Endothelial cell of umbilical vein (primary cell): ENCODE measurements around the gene ACBD6. TPM values are rescaled to one million over a fixed set of nuclear protein-coding genes. Genes with fewer than 3 reads are reported as not detected.

Experiments
- BruUV-seq: library from RNA; stranded (reverse); fragments of 400-500 nt; replicated peaks from 2 replicates; lab custom pipeline; 2021; lab: Mats Ljungman, UMichigan
- CTCF ChIA-PET: fragments of 300-600, 350-600 bp; sonication (Branson Sonifier 250); formaldehyde crosslinking; loops from one replicate; lab custom pipeline; 2021; ENCODE audit warnings: antibody characterized with exemption, inconsistent platforms; lab: Charles Lee
- POLR2A ChIA-PET: fragments of 300-600, 350-600 bp; sonication (Branson Sonifier 250); formaldehyde crosslinking; loops from one replicate; lab custom pipeline; 2021; ENCODE audit warnings: antibody characterized with exemption, inconsistent platforms; lab: Charles Lee
- DNase-seq: peaks from one replicate; pipeline ENCODE4 v3.0.0-alpha.2; 2011; ENCODE audit warnings: low read depth, low spot score
- FAIRE-seq: peaks from 2 replicates; lab custom pipeline; 2011; peaks lifted over from hg19 to GRCh38; lab: Jason Lieb, UNC
- H2AFZ ChIP-seq: 2 replicates; pipeline ENCODE4 v1.6.0; 2012; ENCODE audit warnings: low read depth, low read length, control low read depth, inconsistent platforms
- H3K27ac ChIP-seq: 2 replicates; pipeline ENCODE4 v1.5.1; 2011; ENCODE audit warnings: low read depth, mild to moderate bottlenecking, control low read depth, low read length, moderate library complexity; ENCODE audit not compliant: insufficient read depth
- H3K27me3 ChIP-seq, 2 experiments: 2 replicates each; pipeline versions ENCODE4 v1.6.0 to v1.6.1; 2011; ENCODE audit warnings: low read length in 2 of 2, mixed read lengths in 1 of 2; ENCODE audit not compliant: control insufficient read depth in 2 of 2, insufficient read depth in 2 of 2
- H3K36me3 ChIP-seq, 2 experiments: 2 replicates in 1 of 2; 3 replicates in 1 of 2; pipeline ENCODE4 v1.5.1; 2011; ENCODE audit warnings: low read length in 2 of 2, mild to moderate bottlenecking in 1 of 2, moderate library complexity in 1 of 2; ENCODE audit not compliant: control insufficient read depth in 2 of 2, insufficient read depth in 2 of 2; ENCODE audit errors: extremely low read depth in 1 of 2
- H3K4me1 ChIP-seq: 3 replicates; pipeline ENCODE4 v1.5.1; 2011; ENCODE audit warnings: mild to moderate bottlenecking, low read length; ENCODE audit not compliant: control insufficient read depth, insufficient read depth; ENCODE audit errors: extremely low read depth
- H3K4me2 ChIP-seq: 2 replicates; pipeline ENCODE4 v1.6.1; 2011; ENCODE audit warnings: low read length, control low read depth, mixed read lengths; ENCODE audit not compliant: insufficient read depth
- H3K4me3 ChIP-seq, 3 experiments: fragments of 200-600 bp in 1 of 3; sonication (generic), shearing (Covaris generic) in 1 of 3; replicated peaks in 1 of 3; 2 replicates each; pipeline ENCODE4 v1.5.1; 2011 to 2016; ENCODE audit warnings: control low read depth in 3 of 3, low read length in 3 of 3, mild to moderate bottlenecking in 2 of 3, inconsistent platforms in 1 of 3, low read depth in 1 of 3, moderate library complexity in 1 of 3; ENCODE audit not compliant: insufficient read depth in 1 of 3
- H3K79me2 ChIP-seq: 2 replicates; pipeline ENCODE4 v1.6.0; 2012; ENCODE audit warnings: low read length, inconsistent platforms; ENCODE audit not compliant: control insufficient read depth, insufficient read depth
- H3K9ac ChIP-seq: replicated peaks from 2 replicates; pipeline ENCODE3; 2011; ENCODE audit warnings: low read length, control low read depth; ENCODE audit not compliant: insufficient read depth; ENCODE audit errors: extremely low read depth
- H3K9me1 ChIP-seq: replicated peaks from 3 replicates; pipeline ENCODE4 v1.6.0; 2011; ENCODE audit warnings: mild to moderate bottlenecking, low read length; ENCODE audit not compliant: control insufficient read depth, insufficient read depth; ENCODE audit errors: extremely low read depth
- H3K9me3 ChIP-seq: replicated peaks from 2 replicates; pipeline ENCODE4 v1.5.1; 2012; ENCODE audit warnings: low read length, inconsistent platforms; ENCODE audit not compliant: control insufficient read depth, insufficient read depth
- H4K20me1 ChIP-seq: replicated peaks from 2 replicates; pipeline ENCODE3; 2011; ENCODE audit warnings: mild to moderate bottlenecking, low read length; ENCODE audit not compliant: control insufficient read depth, insufficient read depth; ENCODE audit errors: extremely low read depth
- EZH2 ChIP-seq: IDR thresholded peaks from 2 replicates; pipeline ENCODE4 v1.6.1; 2012; ENCODE audit warnings: borderline replicate concordance, low read depth, mild to moderate bottlenecking, moderate library complexity, low read length, inconsistent platforms; ENCODE audit not compliant: severe bottlenecking
- FOS ChIP-seq: IDR thresholded peaks from 2 replicates; pipeline ENCODE4 v1.6.1; 2011; ENCODE audit warnings: mild to moderate bottlenecking, low read length, moderate library complexity, borderline replicate concordance; ENCODE audit not compliant: insufficient read depth
- GATA2 ChIP-seq: IDR thresholded peaks from 2 replicates; pipeline ENCODE4 v1.7.0; 2011; ENCODE audit warnings: low read depth, mild to moderate bottlenecking, moderate library complexity, mixed read lengths, low read length; ENCODE audit not compliant: insufficient read length, insufficient read depth
- JUN ChIP-seq: IDR thresholded peaks from 2 replicates; pipeline ENCODE4 v1.6.1; 2011; ENCODE audit warnings: borderline replicate concordance, low read depth; ENCODE audit not compliant: insufficient read length, insufficient read depth
- MYC ChIP-seq: IDR thresholded peaks from one replicate; pipeline ENCODE4 v1.6.1; 2011; ENCODE audit warnings: mild to moderate bottlenecking, low read depth, low read length
- POLR2A ChIP-seq: IDR thresholded peaks from 2 replicates; pipeline ENCODE4 v1.6.1; 2012; ENCODE audit warnings: low read depth, mild to moderate bottlenecking, control low read depth, low read length
- POLR2AphosphoS5 ChIP-seq: IDR thresholded peaks from 2 replicates; pipeline ENCODE4 v1.6.1; 2012; ENCODE audit warnings: low read depth, mild to moderate bottlenecking, control low read depth, low read length, moderate library complexity; ENCODE audit not compliant: insufficient read depth
- dilution Hi-C: fragments of 300-500 bp; cut with MboI; formaldehyde crosslinking; loops from one replicate; pipeline ENCODE4 v1.15.0; 2019; ENCODE audit warnings: low sequenced_read_pairs; ENCODE audit not compliant: extremely low pct_ligation_motif_present
- intact Hi-C: fragments of 100-400 bp; cut with micrococcal nuclease; formaldehyde crosslinking; loops from one replicate; pipeline ENCODE4 v1.10.0; 2022
- polyA plus RNA-seq, 4 experiments: library from polyadenylated mRNA; depleted of rRNA in 3 of 4; stranded (reverse) in 3 of 4; unstranded in 1 of 4; fragments of >200 nt; gene quantifications; 2 replicates each; pipeline versions ENCODE4 v1.2.1 to v1.2.3, GENCODE V29; 2011 to 2012; ENCODE audit warnings: missing spikeins in 1 of 4
- total RNA-seq: library from RNA; stranded (reverse); gene quantifications from 2 replicates; pipeline ENCODE4 v1.2.3, GENCODE V29; 2021
- TF ChIP-seq, protein P1 (sequence below): IDR thresholded peaks from 2 replicates; pipeline ENCODE4 v1.6.1; 2011; ENCODE audit not compliant: insufficient read depth, insufficient read length
- TF ChIP-seq, protein P2 (sequence below), 2 donors: IDR thresholded peaks; 1 replicate in 1 of 2; 2 replicates in 1 of 2; pipeline ENCODE4 v1.5.1; 2011; ENCODE audit warnings: low read length in 2 of 2, mild to moderate bottlenecking in 2 of 2, moderate library complexity in 2 of 2, control low read depth in 1 of 2, inconsistent platforms in 1 of 2, low read depth in 1 of 2; ENCODE audit not compliant: insufficient read depth in 1 of 2; ENCODE audit errors: extremely low read depth in 1 of 2

ACBD6 gene
- total and polyA plus RNA-seq, 2 donors (not counting 3 experiments of a cell fraction or from before 2014, with no cell fraction given) = 55.6 to 56.4 TPM

DNA sequence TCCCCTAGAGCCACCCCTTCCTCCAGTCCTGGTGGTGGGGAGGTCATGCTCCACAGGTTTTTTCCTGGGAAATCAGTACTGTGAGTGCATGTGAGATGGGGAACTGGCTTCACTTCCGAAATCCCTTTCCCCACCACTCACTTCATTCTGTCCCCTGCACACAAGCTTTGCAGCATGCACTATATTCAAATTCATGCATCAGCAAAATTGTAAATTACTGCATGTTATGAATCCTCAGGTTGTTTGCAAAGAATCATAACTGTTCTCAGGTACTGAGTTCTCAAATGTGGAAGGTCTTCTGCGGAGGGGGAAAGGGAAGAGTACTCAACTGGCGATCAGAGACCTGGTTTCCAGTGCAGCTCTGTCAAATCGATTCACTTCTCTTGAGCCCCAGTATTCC is 230.0 kb downstream of the ACBD6 start:
- TF ChIP-seq, protein P1, sequence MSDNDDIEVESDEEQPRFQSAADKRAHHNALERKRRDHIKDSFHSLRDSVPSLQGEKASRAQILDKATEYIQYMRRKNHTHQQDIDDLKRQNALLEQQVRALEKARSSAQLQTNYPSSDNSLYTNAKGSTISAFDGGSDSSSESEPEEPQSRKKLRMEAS = no peak
- TF ChIP-seq, protein P2, sequence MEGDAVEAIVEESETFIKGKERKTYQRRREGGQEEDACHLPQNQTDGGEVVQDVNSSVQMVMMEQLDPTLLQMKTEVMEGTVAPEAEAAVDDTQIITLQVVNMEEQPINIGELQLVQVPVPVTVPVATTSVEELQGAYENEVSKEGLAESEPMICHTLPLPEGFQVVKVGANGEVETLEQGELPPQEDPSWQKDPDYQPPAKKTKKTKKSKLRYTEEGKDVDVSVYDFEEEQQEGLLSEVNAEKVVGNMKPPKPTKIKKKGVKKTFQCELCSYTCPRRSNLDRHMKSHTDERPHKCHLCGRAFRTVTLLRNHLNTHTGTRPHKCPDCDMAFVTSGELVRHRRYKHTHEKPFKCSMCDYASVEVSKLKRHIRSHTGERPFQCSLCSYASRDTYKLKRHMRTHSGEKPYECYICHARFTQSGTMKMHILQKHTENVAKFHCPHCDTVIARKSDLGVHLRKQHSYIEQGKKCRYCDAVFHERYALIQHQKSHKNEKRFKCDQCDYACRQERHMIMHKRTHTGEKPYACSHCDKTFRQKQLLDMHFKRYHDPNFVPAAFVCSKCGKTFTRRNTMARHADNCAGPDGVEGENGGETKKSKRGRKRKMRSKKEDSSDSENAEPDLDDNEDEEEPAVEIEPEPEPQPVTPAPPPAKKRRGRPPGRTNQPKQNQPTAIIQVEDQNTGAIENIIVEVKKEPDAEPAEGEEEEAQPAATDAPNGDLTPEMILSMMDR (IDR thresholded peaks at IDR 0.05; ENCODE audit: extremely low read depth in 1 of 2, insufficient read depth in 1 of 2, low read depth in 1 of 2, low read length in 2 of 2) = no peak
- no peak overlapping the region for H3K4me3 ChIP-seq
- no peak for FAIRE-seq
- intact Hi-C loops = no loop called here
- H3K4me2 ChIP-seq = no peak overlapping the region
- CTCF ChIA-PET = no interaction called here
- no peak overlapping the region for H3K27ac ChIP-seq
- no peaks in the 10 kb centered on the region for H3K79me2 ChIP-seq
- POLR2A ChIA-PET = no interaction called here
- dilution Hi-C loops = no loop called here
- no peak overlapping the region for H3K9ac ChIP-seq
- no peaks in the 10 kb centered on the region for H3K4me1 ChIP-seq
- no peaks in the 10 kb centered on the region for H4K20me1 ChIP-seq
- no peak for DNase-seq
- H3K9me3 ChIP-seq = no peaks in the 10 kb centered on the region
- BruUV-seq = no TSS peak
- no peak overlapping the region for H2AFZ ChIP-seq
- no peaks in the 10 kb centered on the region for H3K9me1 ChIP-seq
- no peaks in the 10 kb centered on the region for H3K27me3 ChIP-seq
- H3K36me3 ChIP-seq = peaks cover 0 to 2% of the 10 kb centered on the region in 2 experiments

DNA sequence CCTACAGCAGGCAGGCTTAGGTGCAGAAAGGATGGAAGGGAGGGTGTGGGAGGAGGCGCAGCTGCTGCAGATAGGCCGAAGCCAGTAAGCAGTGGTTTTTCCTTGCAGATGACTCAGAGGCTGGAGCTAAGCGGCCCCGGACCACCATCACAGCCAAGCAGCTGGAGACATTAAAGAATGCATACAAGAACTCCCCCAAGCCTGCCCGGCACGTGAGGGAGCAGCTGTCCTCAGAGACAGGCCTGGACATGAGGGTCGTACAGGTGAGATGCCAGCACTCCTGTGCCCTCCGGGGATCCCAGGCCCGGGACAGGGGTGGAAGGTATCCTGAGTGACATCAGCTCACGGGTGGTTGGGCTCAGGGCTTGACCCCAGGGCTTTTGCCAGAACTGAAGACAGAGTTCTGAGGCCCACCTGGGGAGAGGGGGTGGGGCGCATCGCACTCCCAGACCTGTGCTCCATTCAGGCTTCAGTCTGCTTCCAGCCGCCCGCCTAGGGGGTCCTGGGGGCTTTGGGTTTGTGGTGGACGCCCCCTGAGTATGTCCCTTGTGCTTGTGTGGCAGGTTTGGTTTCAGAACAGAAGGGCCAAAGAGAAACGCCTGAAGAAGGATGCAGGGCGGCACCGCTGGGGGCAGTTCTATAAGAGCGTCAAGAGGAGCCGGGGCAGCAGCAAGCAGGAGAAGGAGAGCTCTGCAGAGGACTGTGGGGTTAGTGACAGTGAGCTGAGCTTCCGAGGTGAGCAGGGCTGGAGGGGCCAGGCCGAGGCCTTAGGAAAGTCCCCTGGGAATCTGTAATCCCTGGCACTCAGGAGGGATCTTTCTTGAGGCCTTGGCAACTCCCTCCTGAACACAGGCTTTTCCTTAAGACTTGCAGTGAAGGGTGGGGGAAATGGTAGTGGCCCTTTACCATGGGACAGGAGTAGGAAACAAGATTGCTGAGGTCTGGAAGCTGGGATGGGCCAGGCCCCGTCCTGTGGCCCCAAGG is 230.8 kb downstream of the ACBD6 start:
- no peak for FAIRE-seq

More for the DNA sequence above, 230.8 kb downstream of the ACBD6 start:
- ChIA-PET POLR2A (no interaction called here), CTCF (no interaction called here)
- Histone ChIP-seq H4K20me1 (no peaks in the 10 kb centered on the region), H3K36me3 (peaks cover 0 to 2% of the 10 kb centered on the region in 2 experiments), H3K27me3 (no peaks in the 10 kb centered on the region), H3K9me3 (no peaks in the 10 kb centered on the region), H3K9ac (no peak overlapping the region), H3K4me3 (no peak overlapping the region), H3K4me2 (no peak overlapping the region), H2AFZ (no peak overlapping the region), H3K9me1 (no peaks in the 10 kb centered on the region), H3K27ac (no peak overlapping the region), H3K4me1 (no peaks in the 10 kb centered on the region), H3K79me2 (no peaks in the 10 kb centered on the region)
- no TSS peak for BruUV-seq
- dilution Hi-C loops (no loop called here), intact Hi-C loops (no loop called here)
- no peak for DNase-seq
- TF ChIP-seq, protein P1 = no peak
- TF ChIP-seq MYC = no peak
- no peak for TF ChIP-seq JUN
- TF ChIP-seq, protein P2 (IDR thresholded peaks at IDR 0.05; ENCODE audit: extremely low read depth in 1 of 2, insufficient read depth in 1 of 2, low read depth in 1 of 2, low read length in 2 of 2) = no peak
- no peak for TF ChIP-seq GATA2
- TF ChIP-seq EZH2 = no peak
- no peak for TF ChIP-seq POLR2A
- TF ChIP-seq POLR2AphosphoS5 = no peak
- no peak for TF ChIP-seq FOS
